Dedifferentiated amniotic fluid mesenchymal stem cell (primary cell): ENCODE measurements around the gene SPA17.

ENCODE experiments used
- DNase-seq: peaks from one replicate; pipeline ENCODE4 v3.0.0-alpha.2; 2016; ENCODE audit errors: extremely low spot score

Gene SPA17

GRCh38 chr11:124724979-124725718 lies 51.4 kb downstream of the SPA17 start:
- no peak for DNase-seq

- no peak for DNase-seq
These were observed 52.0 kb downstream of the SPA17 start for GRCh38 chr11:124725719-124726105.

- no peak for DNase-seq
These were observed 53.8 kb downstream of the SPA17 start for GRCh38 chr11:124727474-124727873.

GRCh38 chr11:124728134-124728533 lies 54.4 kb downstream of the SPA17 start:
- no peak for DNase-seq

- no peak for DNase-seq
These were observed 55.9 kb downstream of the SPA17 start for GRCh38 chr11:124729571-124729970.

- no peak for DNase-seq
These were observed 58.5 kb downstream of the SPA17 start for GRCh38 chr11:124732230-124732629.

- no peak for DNase-seq
These were observed 63.0 kb downstream of the SPA17 start for GRCh38 chr11:124736736-124737135.

- DNase-seq, result no peak
These were observed 64.1 kb downstream of the SPA17 start for GRCh38 chr11:124737638-124738305.

GRCh38 chr11:124738713-124739478 lies 65.2 kb downstream of the SPA17 start:
- DNase-seq, result no peak

GRCh38 chr11:124739479-124740276 lies 66.0 kb downstream of the SPA17 start, which contains the start of gene NRGN:
Gene NRGN, plus strand, starts transcription at chr11:124739942. Its CDS starts 143 bp downstream, at chr11:124740085.
- DNase-seq, result peak; percentile 84

GRCh38 chr11:124740277-124740882 lies 66.7 kb downstream of the SPA17 start:
- DNase-seq, result no peak

GRCh38 chr11:124742555-124742954 lies 68.9 kb downstream of the SPA17 start:
- no peak for DNase-seq

GRCh38 chr11:124743050-124743449 lies 69.3 kb downstream of the SPA17 start:
- DNase-seq, result no peak

- DNase-seq, result no peak
These were observed 71.6 kb downstream of the SPA17 start for GRCh38 chr11:124745270-124745834.

- no peak for DNase-seq
These were observed 72.3 kb downstream of the SPA17 start for GRCh38 chr11:124745835-124746620.

- no peak for DNase-seq
These were observed 73.0 kb downstream of the SPA17 start for GRCh38 chr11:124746621-124747243.
